ENCODE results near the gene BICRAL. TPM values are rescaled to one million over a fixed set of nuclear protein-coding genes. Genes with fewer than 3 reads are reported as not detected.

Gene BICRAL
- total RNA-seq, 4 donors from 2014 or later = 15.8 to 22.8 (median 16.9) TPM

DNA sequence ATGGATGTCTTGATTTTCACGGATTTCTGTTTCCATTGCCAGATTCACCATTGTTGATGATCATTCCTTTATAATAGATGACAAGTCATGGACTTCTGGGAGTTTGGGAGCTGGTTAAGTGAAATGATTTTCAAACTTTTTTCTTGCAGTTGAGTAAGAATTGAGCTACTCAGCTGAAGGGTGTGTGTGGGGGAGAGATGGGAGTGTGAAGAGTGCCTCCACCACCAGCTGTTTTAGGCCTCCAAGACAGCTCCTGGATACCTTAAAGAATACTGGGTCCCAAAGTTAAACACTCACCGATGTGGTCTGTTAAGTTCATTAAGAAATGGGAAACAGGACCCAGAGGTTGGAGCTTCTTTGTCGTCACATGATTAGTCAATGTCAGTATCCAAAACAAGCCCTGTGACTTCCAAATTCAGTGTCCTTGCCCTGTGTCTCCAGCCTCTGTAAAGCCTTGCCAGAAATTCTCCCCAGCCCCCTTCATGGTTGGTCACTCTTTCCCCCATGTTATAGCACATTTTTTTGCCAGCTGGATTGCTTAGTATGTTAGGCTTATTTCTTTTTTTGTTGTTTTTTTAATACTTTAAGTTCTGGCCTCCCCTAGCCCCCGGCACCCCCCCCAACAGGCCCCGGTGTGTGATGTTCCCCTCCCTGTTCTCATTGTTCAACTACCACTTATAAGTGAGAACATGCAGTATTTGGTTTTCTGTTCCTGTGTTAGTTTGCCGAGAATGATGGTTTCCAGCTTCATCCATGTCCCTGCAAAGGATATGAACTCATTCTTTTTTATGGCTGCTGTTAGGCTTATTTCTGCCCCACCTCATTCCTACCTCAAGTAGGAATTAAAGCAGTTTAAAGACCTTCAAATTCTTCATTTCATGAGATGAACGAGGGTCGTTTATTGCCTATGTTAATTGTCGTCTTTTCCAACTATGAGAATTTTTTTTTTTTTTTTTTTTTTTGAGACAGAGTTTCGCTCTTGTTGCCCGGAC lies 26.9 kb downstream of the BICRAL start:
- TF ChIP-seq, protein P1, sequence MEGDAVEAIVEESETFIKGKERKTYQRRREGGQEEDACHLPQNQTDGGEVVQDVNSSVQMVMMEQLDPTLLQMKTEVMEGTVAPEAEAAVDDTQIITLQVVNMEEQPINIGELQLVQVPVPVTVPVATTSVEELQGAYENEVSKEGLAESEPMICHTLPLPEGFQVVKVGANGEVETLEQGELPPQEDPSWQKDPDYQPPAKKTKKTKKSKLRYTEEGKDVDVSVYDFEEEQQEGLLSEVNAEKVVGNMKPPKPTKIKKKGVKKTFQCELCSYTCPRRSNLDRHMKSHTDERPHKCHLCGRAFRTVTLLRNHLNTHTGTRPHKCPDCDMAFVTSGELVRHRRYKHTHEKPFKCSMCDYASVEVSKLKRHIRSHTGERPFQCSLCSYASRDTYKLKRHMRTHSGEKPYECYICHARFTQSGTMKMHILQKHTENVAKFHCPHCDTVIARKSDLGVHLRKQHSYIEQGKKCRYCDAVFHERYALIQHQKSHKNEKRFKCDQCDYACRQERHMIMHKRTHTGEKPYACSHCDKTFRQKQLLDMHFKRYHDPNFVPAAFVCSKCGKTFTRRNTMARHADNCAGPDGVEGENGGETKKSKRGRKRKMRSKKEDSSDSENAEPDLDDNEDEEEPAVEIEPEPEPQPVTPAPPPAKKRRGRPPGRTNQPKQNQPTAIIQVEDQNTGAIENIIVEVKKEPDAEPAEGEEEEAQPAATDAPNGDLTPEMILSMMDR (IDR thresholded peaks at IDR 0.05; ENCODE audit: low read depth) = no peak

DNA sequence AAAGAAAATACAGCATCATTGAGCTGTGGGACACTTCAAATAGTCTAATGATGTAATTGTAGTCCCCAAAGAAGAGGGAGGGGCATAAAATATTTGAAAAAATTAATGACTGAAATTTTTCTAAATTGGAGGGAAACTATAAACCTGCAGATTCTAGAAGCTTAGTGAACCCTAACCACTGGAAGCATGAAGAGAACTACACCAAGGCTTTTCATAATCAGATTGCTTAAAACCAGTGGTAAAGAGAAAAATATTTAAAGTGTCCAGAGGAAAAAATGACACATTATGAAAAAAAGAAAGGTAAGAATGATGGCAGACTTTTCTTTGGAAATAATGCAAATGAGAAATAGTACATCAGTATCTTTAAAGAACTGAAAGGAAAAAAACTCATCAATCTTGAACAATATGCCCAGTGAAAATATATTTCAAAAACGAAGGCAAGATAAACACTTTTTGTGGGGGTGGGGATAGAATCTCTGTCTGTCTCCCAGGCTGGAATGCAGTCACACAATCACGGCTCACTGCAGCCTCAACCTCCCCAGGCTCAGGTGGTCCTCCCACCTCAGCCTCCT lies 31.3 kb downstream of the BICRAL start:
- TF ChIP-seq, protein P1 (IDR thresholded peaks at IDR 0.05; ENCODE audit: low read depth) = no peak

DNA sequence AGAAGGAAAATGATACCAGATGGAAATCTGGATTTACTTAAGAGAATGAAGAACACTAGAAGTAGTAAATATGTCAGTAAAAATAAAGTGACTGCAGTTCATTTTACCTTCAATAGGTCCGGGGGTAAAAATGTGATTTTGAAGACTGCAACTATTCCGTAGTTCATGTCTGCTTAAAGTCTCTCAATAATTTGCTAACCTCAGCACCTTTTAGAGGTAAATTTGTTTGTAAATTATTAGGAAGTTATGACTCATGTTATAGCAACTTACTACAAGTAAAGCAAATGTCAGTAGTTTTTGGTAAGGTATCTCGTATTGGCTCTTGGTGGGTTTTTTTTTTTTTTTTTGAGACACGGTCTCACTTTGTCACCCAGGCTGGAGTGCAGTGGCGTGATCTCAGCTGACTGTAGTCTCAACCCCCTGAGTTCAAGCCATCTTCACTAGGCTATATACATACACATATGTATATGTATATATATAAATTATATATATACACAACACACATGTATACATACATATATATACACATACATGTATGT lies 32.1 kb downstream of the BICRAL start:
- TF ChIP-seq, protein P1 (IDR thresholded peaks at IDR 0.05; ENCODE audit: low read depth) = no peak

DNA sequence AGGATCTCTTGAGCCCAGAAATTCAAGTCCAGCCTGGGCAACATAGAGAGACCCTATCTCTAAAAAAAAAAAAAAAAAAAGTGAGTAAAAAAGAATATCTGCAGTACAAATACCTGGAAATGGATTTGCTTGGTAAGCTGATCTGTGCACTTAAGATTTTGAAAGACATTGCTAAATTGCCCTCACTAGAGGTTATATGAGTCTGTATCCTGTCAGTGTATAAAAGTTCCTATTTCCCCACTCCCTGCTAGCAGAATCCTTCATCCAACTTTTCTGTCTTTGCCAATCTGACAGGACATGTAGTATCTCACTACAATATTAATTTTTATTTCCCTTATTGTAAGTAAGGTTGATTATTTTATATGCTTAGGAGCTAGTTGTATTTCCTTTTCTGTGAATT lies 36.1 kb downstream of the BICRAL start:
- TF ChIP-seq, protein P1 (IDR thresholded peaks at IDR 0.05; ENCODE audit: low read depth) = no peak

DNA sequence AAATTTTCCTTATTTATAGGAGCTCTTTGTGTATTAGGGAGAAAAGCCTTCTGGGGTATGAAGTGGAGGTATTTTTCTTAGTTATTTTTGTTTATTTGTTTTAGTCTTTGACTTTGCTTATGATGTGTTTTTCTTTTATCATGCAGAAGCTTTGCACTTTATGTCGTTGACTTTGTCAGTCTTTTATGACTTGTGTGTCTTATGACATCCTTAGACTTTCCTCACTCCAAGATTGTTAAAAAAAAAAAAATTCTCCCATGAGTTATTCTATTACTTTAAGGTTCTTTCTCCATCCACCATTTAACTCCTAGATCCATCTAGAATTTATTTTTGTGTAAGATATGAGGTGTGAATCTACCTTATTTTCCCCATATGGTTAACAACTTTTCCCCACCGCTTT lies 36.6 kb downstream of the BICRAL start:
- TF ChIP-seq, protein P1 (IDR thresholded peaks at IDR 0.05; ENCODE audit: low read depth) = no peak

DNA sequence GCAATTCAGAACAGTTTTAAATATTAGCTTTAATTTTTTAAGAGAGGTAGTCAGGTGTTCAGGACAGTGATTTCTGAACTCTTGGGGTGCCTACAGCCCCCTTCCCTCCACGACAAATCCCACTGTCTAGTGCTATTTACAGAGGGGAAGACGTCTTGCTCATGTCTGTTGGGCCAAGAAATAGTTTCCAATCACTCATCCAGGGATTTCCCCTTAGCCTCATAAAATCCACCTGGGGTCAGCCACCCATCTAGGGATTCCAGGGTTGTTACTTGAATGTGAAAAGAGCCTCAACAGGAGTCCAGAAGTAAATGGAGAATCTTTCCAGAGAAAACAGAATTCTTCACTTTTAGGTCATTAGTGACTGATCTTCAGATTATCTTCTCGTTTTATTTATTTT lies 37.0 kb downstream of the BICRAL start:
- TF ChIP-seq, protein P1 (IDR thresholded peaks at IDR 0.05; ENCODE audit: low read depth) = no peak
